ENCODE data around the gene RNF145.
"Not testable (repeated sequence)": the region's sequence is repeated elsewhere in the genome, so short reads cannot be mapped to it uniquely, and the experiment has no call there.

The RNF145 gene

DNA sequence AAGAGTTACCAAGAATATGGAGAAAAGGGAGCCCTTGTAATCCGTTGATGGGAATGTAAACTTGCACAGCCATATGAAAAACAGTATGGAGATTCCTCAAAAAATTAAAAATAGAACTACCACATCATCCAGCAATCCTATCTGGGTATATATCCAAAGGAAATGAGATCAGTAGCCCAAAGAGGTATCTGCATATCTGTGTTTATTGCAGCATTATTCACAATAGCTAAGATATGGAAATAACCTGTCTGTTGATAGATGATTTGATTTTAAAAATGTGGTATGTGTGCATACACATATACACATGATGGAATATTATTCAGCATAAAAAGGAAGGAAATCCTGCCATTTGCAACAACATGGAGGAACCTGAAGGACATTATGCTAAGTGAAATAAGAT is 61.4 kb downstream of the RNF145 start:
- H3K4me3 ChIP-seq (ENCODE audit: low read depth, low read length) = no peak overlapping the region

GRCh38 chr5:159146839-159147238 is 62.5 kb downstream of the RNF145 start:
- Histone ChIP-seq H3K36me3 (ENCODE audit: control insufficient read depth, insufficient read depth, low read length) (no peaks in the 10 kb centered on the region), H3K4me1 (ENCODE audit: control insufficient read depth, insufficient read depth, low read length) (no peaks in the 10 kb centered on the region), H3K4me3 (ENCODE audit: low read depth, low read length) (no peak overlapping the region), H3K9ac (ENCODE audit: low read depth, low read length) (no peak overlapping the region), H3K9me3 (ENCODE audit: control insufficient read depth, insufficient read depth, low read length) (no peaks in the 10 kb centered on the region), H3K27me3 (ENCODE audit: control insufficient read depth, insufficient read depth, low read length) (no peaks in the 10 kb centered on the region)

More for the DNA sequence above, 61.4 kb downstream of the RNF145 start:
- Histone ChIP-seq H3K4me1 (ENCODE audit: control insufficient read depth, insufficient read depth, low read length) (no peaks in the 10 kb centered on the region), H3K9ac (ENCODE audit: low read depth, low read length) (no peak overlapping the region), H3K36me3 (ENCODE audit: control insufficient read depth, insufficient read depth, low read length) (no peaks in the 10 kb centered on the region), H3K27me3 (ENCODE audit: control insufficient read depth, insufficient read depth, low read length) (no peaks in the 10 kb centered on the region), H3K9me3 (ENCODE audit: control insufficient read depth, insufficient read depth, low read length) (no peaks in the 10 kb centered on the region)

DNA sequence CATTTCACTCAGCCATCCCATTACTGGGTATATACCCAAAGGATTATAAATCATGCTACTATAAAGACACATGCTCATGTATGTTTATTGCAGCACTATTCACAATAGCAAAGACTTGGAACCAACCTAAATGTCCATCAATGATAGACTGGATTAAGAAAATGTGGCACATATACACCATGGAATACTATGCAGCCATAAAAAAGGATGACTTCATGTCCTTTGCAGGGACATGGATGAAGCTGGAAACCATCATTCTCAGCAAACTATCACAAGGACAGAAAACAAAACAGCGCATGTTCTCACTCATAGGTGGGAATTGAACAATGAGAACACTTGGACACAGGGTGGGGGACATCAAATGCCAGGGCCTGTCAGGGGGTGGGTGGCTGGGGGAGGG is 64.2 kb downstream of the RNF145 start:
- not testable (repeated sequence) for H3K36me3 ChIP-seq (ENCODE audit: control insufficient read depth, insufficient read depth, low read length); H3K27me3 ChIP-seq (ENCODE audit: control insufficient read depth, insufficient read depth, low read length); H3K9me3 ChIP-seq (ENCODE audit: control insufficient read depth, insufficient read depth, low read length); H3K4me3 ChIP-seq (ENCODE audit: low read depth, low read length); H3K4me1 ChIP-seq (ENCODE audit: control insufficient read depth, insufficient read depth, low read length); H3K9ac ChIP-seq (ENCODE audit: low read depth, low read length)

GRCh38 chr5:159139802-159140201 is 69.6 kb downstream of the RNF145 start:
- Histone ChIP-seq H3K36me3 (ENCODE audit: control insufficient read depth, insufficient read depth, low read length) (no peaks in the 10 kb centered on the region), H3K9ac (ENCODE audit: low read depth, low read length) (no peak overlapping the region), H3K4me3 (ENCODE audit: low read depth, low read length) (no peak overlapping the region), H3K27me3 (ENCODE audit: control insufficient read depth, insufficient read depth, low read length) (no peaks in the 10 kb centered on the region), H3K4me1 (ENCODE audit: control insufficient read depth, insufficient read depth, low read length) (no peaks in the 10 kb centered on the region), H3K9me3 (ENCODE audit: control insufficient read depth, insufficient read depth, low read length) (no peaks in the 10 kb centered on the region)

- H3K4me1 ChIP-seq (ENCODE audit: control insufficient read depth, insufficient read depth, low read length) = no peaks in the 10 kb centered on the region
- no peaks in the 10 kb centered on the region for H3K36me3 ChIP-seq (ENCODE audit: control insufficient read depth, insufficient read depth, low read length)
- no peak overlapping the region for H3K4me3 ChIP-seq (ENCODE audit: low read depth, low read length)
- H3K9me3 ChIP-seq (ENCODE audit: control insufficient read depth, insufficient read depth, low read length) = no peaks in the 10 kb centered on the region
- no peak overlapping the region for H3K9ac ChIP-seq (ENCODE audit: low read depth, low read length)
- H3K27me3 ChIP-seq (ENCODE audit: control insufficient read depth, insufficient read depth, low read length) = no peaks in the 10 kb centered on the region
Observed at GRCh38 chr5:159135896-159136531, 73.3 kb downstream of the RNF145 start.

DNA sequence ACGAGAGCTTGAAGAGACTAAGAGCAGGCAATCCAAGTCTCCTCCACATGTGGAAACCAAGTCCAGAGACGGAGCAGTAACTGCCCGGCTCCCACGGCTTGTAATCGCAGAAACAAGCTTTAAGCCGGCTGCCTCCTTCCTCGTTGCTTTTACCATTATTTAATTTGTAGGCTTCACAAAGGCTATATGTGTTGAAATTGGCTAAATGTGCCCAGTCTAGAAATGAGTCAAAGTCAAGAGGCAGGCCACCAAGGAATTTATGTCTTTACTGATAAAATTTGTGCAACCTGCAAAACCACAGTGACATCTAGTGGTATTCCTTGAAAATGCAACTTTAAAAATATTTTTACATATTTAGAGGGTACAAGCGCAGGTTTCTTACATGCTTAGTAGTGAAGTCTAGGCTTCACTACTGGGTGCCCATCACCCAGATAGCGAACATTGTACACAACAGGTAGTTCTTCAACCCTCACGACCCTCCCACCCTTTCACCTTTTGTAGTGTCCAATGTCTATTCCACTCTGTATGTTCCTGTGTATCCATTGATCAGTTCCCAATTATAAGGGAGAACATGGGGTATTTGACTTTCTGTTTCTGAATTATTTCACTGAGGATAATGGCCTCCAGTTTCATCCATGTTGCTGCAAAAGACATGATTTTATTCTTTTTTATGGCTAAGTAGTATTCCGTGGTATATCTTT is 76.2 kb downstream of the RNF145 start:
- Histone ChIP-seq H3K36me3 (ENCODE audit: control insufficient read depth, insufficient read depth, low read length) (no peaks in the 10 kb centered on the region), H3K4me3 (ENCODE audit: low read depth, low read length) (no peak overlapping the region), H3K9ac (ENCODE audit: low read depth, low read length) (no peak overlapping the region), H3K27me3 (ENCODE audit: control insufficient read depth, insufficient read depth, low read length) (no peaks in the 10 kb centered on the region), H3K9me3 (ENCODE audit: control insufficient read depth, insufficient read depth, low read length) (no peaks in the 10 kb centered on the region), H3K4me1 (ENCODE audit: control insufficient read depth, insufficient read depth, low read length) (no peaks in the 10 kb centered on the region)

DNA sequence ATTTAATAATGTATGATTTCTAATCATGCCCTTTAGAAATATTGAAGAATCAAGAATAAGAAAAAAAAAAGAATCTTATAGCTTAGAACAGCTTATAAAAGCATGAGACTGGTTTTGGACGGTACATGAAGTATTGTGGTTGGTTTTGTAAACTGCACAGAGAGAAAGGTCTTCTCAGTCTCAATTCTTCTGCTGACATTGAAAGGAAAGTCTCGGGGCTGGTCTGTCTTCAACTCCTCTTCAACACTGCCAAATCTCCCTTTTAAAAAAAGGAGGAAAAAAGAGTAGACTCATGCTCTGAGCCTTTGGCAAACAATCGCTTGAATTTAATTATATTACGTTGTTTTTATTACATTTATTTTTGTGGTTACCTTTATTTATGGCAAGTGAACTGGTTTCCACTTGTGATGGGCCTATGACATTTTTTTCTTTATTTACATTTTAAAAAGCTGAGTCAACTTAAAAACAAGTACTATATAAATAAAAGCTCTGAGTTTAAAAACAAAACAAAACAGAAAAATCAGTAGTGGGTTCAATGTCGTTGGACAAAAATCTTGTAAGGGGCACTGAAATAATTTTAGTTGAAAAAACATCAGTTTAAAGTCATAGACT is 76.8 kb downstream of the RNF145 start:
- Histone ChIP-seq H3K9me3 (ENCODE audit: control insufficient read depth, insufficient read depth, low read length) (no peaks in the 10 kb centered on the region), H3K4me1 (ENCODE audit: control insufficient read depth, insufficient read depth, low read length) (no peaks in the 10 kb centered on the region), H3K27me3 (ENCODE audit: control insufficient read depth, insufficient read depth, low read length) (no peaks in the 10 kb centered on the region), H3K4me3 (ENCODE audit: low read depth, low read length) (no peak overlapping the region), H3K36me3 (ENCODE audit: control insufficient read depth, insufficient read depth, low read length) (no peaks in the 10 kb centered on the region), H3K9ac (ENCODE audit: low read depth, low read length) (no peak overlapping the region)

DNA sequence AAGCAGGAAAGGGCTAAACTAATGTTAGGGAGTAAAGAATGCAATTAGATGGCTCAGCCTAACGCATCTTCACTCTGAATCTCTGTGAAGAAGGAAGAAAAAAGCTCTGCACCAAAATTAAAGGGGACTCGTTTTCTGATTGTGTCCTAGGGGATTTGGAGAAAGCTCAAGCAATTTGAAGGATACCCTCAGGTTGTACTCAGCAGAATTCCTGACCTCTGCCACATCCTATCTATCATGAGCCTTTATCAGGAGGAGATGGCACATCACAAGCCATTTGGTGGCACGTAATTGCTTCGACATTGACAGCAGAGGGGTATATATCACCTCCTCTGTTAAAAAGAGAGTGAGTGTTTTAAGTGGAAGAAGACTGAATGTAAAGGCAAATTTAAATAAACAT is 77.4 kb downstream of the RNF145 start:
- H3K4me3 ChIP-seq (ENCODE audit: low read depth, low read length) = no peak overlapping the region

DNA sequence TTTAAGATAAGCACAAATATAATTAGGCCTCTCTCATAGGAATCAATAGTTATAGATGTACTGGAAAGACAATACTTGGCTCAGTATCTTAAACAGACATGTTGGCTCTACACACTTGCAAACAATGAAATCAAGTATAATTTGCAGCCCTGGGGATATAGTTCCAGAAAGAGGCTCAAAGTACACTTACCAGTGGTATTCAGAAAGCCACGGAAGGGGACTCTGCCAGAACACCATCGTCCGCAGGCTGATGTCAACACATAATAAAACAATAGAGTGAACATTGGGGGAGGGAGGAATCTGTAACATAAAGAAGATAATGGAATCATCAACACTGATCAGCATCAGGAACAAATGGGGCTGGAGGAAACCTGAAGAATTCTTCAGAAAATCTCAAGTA is 78.5 kb downstream of the RNF145 start:
- Histone ChIP-seq H3K9ac (ENCODE audit: low read depth, low read length) (no peak overlapping the region), H3K27me3 (ENCODE audit: control insufficient read depth, insufficient read depth, low read length) (no peaks in the 10 kb centered on the region), H3K36me3 (ENCODE audit: control insufficient read depth, insufficient read depth, low read length) (no peaks in the 10 kb centered on the region), H3K4me3 (ENCODE audit: low read depth, low read length) (no peak overlapping the region), H3K4me1 (ENCODE audit: control insufficient read depth, insufficient read depth, low read length) (no peaks in the 10 kb centered on the region), H3K9me3 (ENCODE audit: control insufficient read depth, insufficient read depth, low read length) (no peaks in the 10 kb centered on the region)

More for the DNA sequence above, 77.4 kb downstream of the RNF145 start:
- no peak overlapping the region for H3K9ac ChIP-seq (ENCODE audit: low read depth, low read length)
- no peaks in the 10 kb centered on the region for H3K27me3 ChIP-seq (ENCODE audit: control insufficient read depth, insufficient read depth, low read length)
- H3K36me3 ChIP-seq (ENCODE audit: control insufficient read depth, insufficient read depth, low read length) = no peaks in the 10 kb centered on the region
- no peaks in the 10 kb centered on the region for H3K9me3 ChIP-seq (ENCODE audit: control insufficient read depth, insufficient read depth, low read length)
- no peaks in the 10 kb centered on the region for H3K4me1 ChIP-seq (ENCODE audit: control insufficient read depth, insufficient read depth, low read length)

DNA sequence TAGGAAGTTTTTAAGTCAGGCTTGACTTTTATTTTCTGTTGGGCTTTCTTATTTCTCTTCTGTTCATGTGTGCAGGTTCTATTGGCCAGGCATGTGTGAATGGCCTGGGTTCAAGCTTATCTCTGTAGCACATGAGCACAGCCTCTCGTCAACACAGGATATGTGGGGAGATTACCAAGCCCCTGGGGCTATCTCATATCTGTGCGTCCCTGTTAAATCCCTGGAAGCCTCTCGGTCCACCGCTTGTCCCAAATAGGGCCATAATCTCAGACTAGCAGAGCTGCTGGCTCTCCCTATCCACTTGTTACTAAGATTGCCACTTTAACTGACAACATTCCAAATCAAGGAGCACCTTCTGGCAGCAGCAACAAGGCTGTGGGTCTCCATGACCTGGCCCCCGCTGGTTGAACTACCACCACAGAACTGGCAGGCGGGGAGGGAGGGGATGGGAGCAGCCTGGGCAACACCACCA is 81.2 kb downstream of the RNF145 start:
- H3K36me3 ChIP-seq (ENCODE audit: control insufficient read depth, insufficient read depth, low read length) = no peaks in the 10 kb centered on the region
- H3K4me3 ChIP-seq (ENCODE audit: low read depth, low read length) = no peak overlapping the region
- H3K9me3 ChIP-seq (ENCODE audit: control insufficient read depth, insufficient read depth, low read length) = no peaks in the 10 kb centered on the region
- no peaks in the 10 kb centered on the region for H3K27me3 ChIP-seq (ENCODE audit: control insufficient read depth, insufficient read depth, low read length)
- no peak overlapping the region for H3K9ac ChIP-seq (ENCODE audit: low read depth, low read length)
- no peaks in the 10 kb centered on the region for H3K4me1 ChIP-seq (ENCODE audit: control insufficient read depth, insufficient read depth, low read length)

- Histone ChIP-seq H3K4me1 (ENCODE audit: control insufficient read depth, insufficient read depth, low read length) (no peaks in the 10 kb centered on the region), H3K27me3 (ENCODE audit: control insufficient read depth, insufficient read depth, low read length) (no peaks in the 10 kb centered on the region), H3K9ac (ENCODE audit: low read depth, low read length) (no peak overlapping the region), H3K36me3 (ENCODE audit: control insufficient read depth, insufficient read depth, low read length) (no peaks in the 10 kb centered on the region), H3K4me3 (ENCODE audit: low read depth, low read length) (no peak overlapping the region), H3K9me3 (ENCODE audit: control insufficient read depth, insufficient read depth, low read length) (no peaks in the 10 kb centered on the region)
Observed at GRCh38 chr5:159123700-159124099, 85.7 kb downstream of the RNF145 start.

GRCh38 chr5:159123189-159123588 is 86.2 kb downstream of the RNF145 start:
- no peaks in the 10 kb centered on the region for H3K27me3 ChIP-seq (ENCODE audit: control insufficient read depth, insufficient read depth, low read length)
- H3K9me3 ChIP-seq (ENCODE audit: control insufficient read depth, insufficient read depth, low read length) = no peaks in the 10 kb centered on the region
- no peak overlapping the region for H3K4me3 ChIP-seq (ENCODE audit: low read depth, low read length)
- H3K36me3 ChIP-seq (ENCODE audit: control insufficient read depth, insufficient read depth, low read length) = no peaks in the 10 kb centered on the region
- H3K9ac ChIP-seq (ENCODE audit: low read depth, low read length) = no peak overlapping the region
- no peaks in the 10 kb centered on the region for H3K4me1 ChIP-seq (ENCODE audit: control insufficient read depth, insufficient read depth, low read length)
